H1 (cell line): ENCODE data around the gene UCHL1. TPM values are rescaled to one million over a fixed set of nuclear protein-coding genes. Genes with fewer than 3 reads are reported as not detected.
A peak's percentile ranks its signal among the peaks of the same experiment; 100 is the strongest.

Source experiments
- CTCF ChIA-PET: fragments of 300-600 bp; sonication (Branson Sonifier 250); formaldehyde crosslinking; loops from one replicate; lab custom pipeline; 2021; ENCODE audit not compliant: partially characterized antibody; lab: Charles Lee
- POLR2A ChIA-PET: fragments of 300-600 bp; sonication (Branson Sonifier 250); formaldehyde crosslinking; loops from one replicate; lab custom pipeline; 2021; ENCODE audit warnings: inconsistent platforms; ENCODE audit not compliant: partially characterized antibody; lab: Charles Lee
- DNase-seq, 2 experiments: peaks; one replicate each; pipeline versions ENCODE4 v3.0.0 to v3.0.0-alpha.2; 2010 to 2022; ENCODE audit warnings: low spot score in 2 of 2, low read depth in 1 of 2, mixed read lengths in 1 of 2
- FAIRE-seq: peaks from 2 replicates; lab custom pipeline; 2011; peaks lifted over from hg19 to GRCh38; lab: Jason Lieb, UNC
- H2AFZ ChIP-seq: 2 replicates; pipeline ENCODE4 v1.8.1; 2012; ENCODE audit warnings: low read length, inconsistent platforms
- H2AK5ac ChIP-seq: 2 replicates; pipeline ENCODE4 v1.6.1; 2013; ENCODE audit warnings: low read depth, low read length
- H2BK120ac ChIP-seq: replicated peaks from 2 replicates; pipeline ENCODE3; 2013; ENCODE audit warnings: low read depth, low read length, inconsistent platforms
- H2BK12ac ChIP-seq: 2 replicates; pipeline ENCODE4 v1.6.1; 2013; ENCODE audit warnings: low read depth, low read length
- H2BK15ac ChIP-seq: 2 replicates; pipeline ENCODE4 v1.6.1; 2013; ENCODE audit warnings: low read length
- H2BK20ac ChIP-seq: 2 replicates; pipeline ENCODE4 v1.6.1; 2013; ENCODE audit warnings: low read length
- H2BK5ac ChIP-seq: 2 replicates; pipeline ENCODE4 v1.6.1; 2013; ENCODE audit warnings: low read depth, low read length
- H3K14ac ChIP-seq: 2 replicates; pipeline ENCODE4 v1.6.1; 2013; ENCODE audit warnings: inconsistent platforms; ENCODE audit not compliant: insufficient read length
- H3K18ac ChIP-seq: 2 replicates; pipeline ENCODE4 v1.6.1; 2013; ENCODE audit warnings: low read length; ENCODE audit errors: extremely low read depth
- H3K23ac ChIP-seq: 2 replicates; pipeline ENCODE4 v1.6.1; 2013; ENCODE audit warnings: inconsistent platforms; ENCODE audit not compliant: insufficient read length
- H3K23me2 ChIP-seq: 2 replicates; pipeline ENCODE4 v1.6.1; 2013; ENCODE audit warnings: low read depth, low read length
- H3K27ac ChIP-seq: 2 replicates; pipeline ENCODE4 v1.6.1; 2011; ENCODE audit warnings: low read depth, low read length, inconsistent platforms
- H3K27me3 ChIP-seq, 4 experiments: replicated peaks in 1 of 4; 1 replicate in 1 of 4; 2 replicates in 3 of 4; pipeline versions ENCODE4 v1.6.1 to v1.8.1; 2011 to 2013; ENCODE audit warnings: low read length in 3 of 4, mild to moderate bottlenecking in 3 of 4, inconsistent platforms in 2 of 4, mixed read lengths in 2 of 4, moderate library complexity in 1 of 4; ENCODE audit not compliant: control insufficient read depth in 3 of 4, insufficient read depth in 3 of 4; ENCODE audit errors: extremely low read depth in 1 of 4
- H3K36me3 ChIP-seq, 4 experiments: 2 replicates each; pipeline versions ENCODE4 v1.6.1 to v1.8.1; 2011 to 2013; ENCODE audit warnings: mild to moderate bottlenecking in 4 of 4, low read length in 3 of 4, moderate library complexity in 2 of 4, control low read depth in 1 of 4, inconsistent platforms in 1 of 4; ENCODE audit not compliant: insufficient read depth in 4 of 4, control insufficient read depth in 2 of 4
- H3K4ac ChIP-seq: replicated peaks from 2 replicates; pipeline ENCODE3; 2013; ENCODE audit warnings: low read length, low read depth, mixed read lengths, inconsistent platforms; ENCODE audit not compliant: insufficient read length
- H3K4me1 ChIP-seq, 4 experiments: replicated peaks in 1 of 4; 1 replicate in 1 of 4; 2 replicates in 3 of 4; pipeline versions ENCODE4 v1.6.1 to v1.8.1; 2011 to 2013; ENCODE audit warnings: low read length in 3 of 4, inconsistent platforms in 2 of 4, mixed read lengths in 1 of 4; ENCODE audit not compliant: insufficient read depth in 4 of 4, control insufficient read depth in 3 of 4
- H3K4me2 ChIP-seq, 2 experiments: 2 replicates each; pipeline versions ENCODE4 v1.6.1 to v1.8.1; 2011 to 2013; ENCODE audit warnings: low read depth in 2 of 2, low read length in 2 of 2, control low read depth in 1 of 2, inconsistent platforms in 1 of 2, mild to moderate bottlenecking in 1 of 2; ENCODE audit not compliant: insufficient read depth in 1 of 2
- H3K4me3 ChIP-seq, 4 experiments: fragments of 200-600, 300-600 bp in 1 of 4; sonication (generic), shearing (Covaris generic), sonication (Bioruptor Twin) in 1 of 4; 2 replicates each; pipeline versions ENCODE4 v1.5.1 to v1.8.1; 2011 to 2016; ENCODE audit warnings: low read length in 4 of 4, low read depth in 3 of 4, control low read depth in 2 of 4, inconsistent platforms in 2 of 4, mild to moderate bottlenecking in 2 of 4, mixed read lengths in 1 of 4, moderate library complexity in 1 of 4; ENCODE audit not compliant: insufficient read depth in 2 of 4; ENCODE audit errors: extremely low read depth in 1 of 4
- H3K56ac ChIP-seq: replicated peaks from 2 replicates; pipeline ENCODE3; 2013; ENCODE audit warnings: low read depth, mild to moderate bottlenecking, mixed read lengths, low read length, inconsistent platforms; ENCODE audit not compliant: insufficient read length
- H3K79me1 ChIP-seq: 2 replicates; pipeline ENCODE4 v1.6.1; 2013; ENCODE audit warnings: low read depth, low read length, control low read depth
- H3K79me2 ChIP-seq, 2 experiments: 2 replicates each; pipeline versions ENCODE4 v1.6.1 to v1.8.1; 2012 to 2013; ENCODE audit warnings: low read length in 2 of 2, mild to moderate bottlenecking in 2 of 2, inconsistent platforms in 1 of 2; ENCODE audit not compliant: insufficient read depth in 2 of 2, control insufficient read depth in 1 of 2
- H3K9ac ChIP-seq, 4 experiments: replicated peaks in 1 of 4; 1 replicate in 1 of 4; 2 replicates in 3 of 4; pipeline versions ENCODE4 v1.6.1 to v1.8.1; 2011 to 2013; ENCODE audit warnings: low read depth in 3 of 4, low read length in 3 of 4, control low read depth in 2 of 4, mild to moderate bottlenecking in 2 of 4, moderate library complexity in 2 of 4, inconsistent platforms in 1 of 4; ENCODE audit errors: extremely low read depth in 1 of 4
- H3K9me3 ChIP-seq, 2 experiments: 2 replicates each; pipeline versions ENCODE4 v1.6.1 to v1.8.1; 2012 to 2013; ENCODE audit warnings: mild to moderate bottlenecking in 2 of 2, moderate library complexity in 2 of 2, control low read depth in 1 of 2, inconsistent platforms in 1 of 2, low read depth in 1 of 2, low read length in 1 of 2, mixed read lengths in 1 of 2; ENCODE audit not compliant: insufficient read depth in 2 of 2
- H4K20me1 ChIP-seq, 2 experiments: replicated peaks in 1 of 2; 2 replicates each; pipeline versions ENCODE3 to v1.8.1; 2011 to 2013; ENCODE audit warnings: inconsistent platforms in 2 of 2, low read length in 2 of 2, mild to moderate bottlenecking in 1 of 2; ENCODE audit not compliant: insufficient read depth in 2 of 2, control insufficient read depth in 1 of 2
- H4K5ac ChIP-seq: 2 replicates; pipeline ENCODE4 v1.6.1; 2013; ENCODE audit warnings: low read length, low read depth, mixed read lengths, inconsistent platforms; ENCODE audit not compliant: insufficient read length
- H4K8ac ChIP-seq: 2 replicates; pipeline ENCODE4 v1.8.0; 2013; ENCODE audit warnings: mild to moderate bottlenecking, moderate library complexity, low read length, inconsistent platforms; ENCODE audit not compliant: insufficient read depth; ENCODE audit errors: extremely low read depth
- H4K91ac ChIP-seq: replicated peaks from 2 replicates; pipeline ENCODE3; 2013; ENCODE audit warnings: low read length, mixed read lengths, inconsistent platforms; ENCODE audit not compliant: insufficient read length
- GTF2F1 ChIP-seq: IDR thresholded peaks from 2 replicates; pipeline ENCODE4 v1.6.1; 2012; ENCODE audit warnings: low read depth, low read length, improper control_type of control experiment, borderline replicate concordance
- POLR2A ChIP-seq, 2 experiments: IDR thresholded peaks; 1 replicate in 1 of 2; 2 replicates in 1 of 2; pipeline ENCODE4 v1.6.1; 2011; ENCODE audit warnings: low read depth in 2 of 2, low read length in 2 of 2, mild to moderate bottlenecking in 2 of 2; ENCODE audit errors: control extremely low read depth in 1 of 2
- POLR2AphosphoS5 ChIP-seq: IDR thresholded peaks from 2 replicates; pipeline ENCODE4 v1.6.1; 2011; ENCODE audit warnings: low read depth, low read length
- SAP30 ChIP-seq: fragments of 300-600 bp; sonication (generic); IDR thresholded peaks from 2 replicates; pipeline ENCODE4 v1.7.1; 2012; ENCODE audit warnings: low read length, moderate library complexity, mild to moderate bottlenecking, inconsistent platforms; ENCODE audit not compliant: insufficient read depth, insufficient replicate concordance
- SP4 ChIP-seq: IDR thresholded peaks from 2 replicates; pipeline ENCODE4 v1.6.1; 2012; ENCODE audit warnings: low read length, inconsistent platforms
- TCF12 ChIP-seq: IDR thresholded peaks from 2 replicates; pipeline ENCODE4 v1.6.1; 2011; ENCODE audit warnings: low read depth, mild to moderate bottlenecking, low read length
- whole genome bisulfite sequencing, 2 experiments: shearing (Covaris generic) in 1 of 2; methylation state at CpG; one replicate each; pipeline versions ENCODE4 v1.1.6 to v1.1.7; 2013 to 2015; ENCODE audit warnings: low lambda C conversion rate in 2 of 2, mixed read lengths in 2 of 2, inconsistent platforms in 1 of 2, low coverage in 1 of 2, missing lambda C conversion rate in 1 of 2; ENCODE audit not compliant: insufficient replicate concordance in 2 of 2, insufficient coverage in 1 of 2, insufficient read length in 1 of 2; ENCODE audit errors: extremely low coverage in 1 of 2, missing lambda C conversion rate in 1 of 2; 5-methylcytosine and 5-hydroxymethylcytosine counted together
- polyA plus RNA-seq, 7 experiments: library from polyadenylated mRNA; depleted of rRNA in 3 of 7; stranded (reverse) in 5 of 7; unstranded in 2 of 7; fragments of >200 nt in 5 of 7; fragments of 200-250 nt in 2 of 7; gene quantifications; 1 replicate in 5 of 7; 2 replicates in 1 of 7; 4 replicates in 1 of 7; pipeline versions ENCODE4 v1.2.1 to v1.2.3, GENCODE V29; 2011 to 2013; ENCODE audit warnings: missing spikeins in 2 of 7, mixed read lengths in 2 of 7
- total RNA-seq: library from RNA; stranded (reverse); fragmentation: NEBNext Ultra II Directional; extraction: Animal tissue kit (Norgen Biotek cat#: 25700); gene quantifications from 2 replicates; pipeline ENCODE4 v1.2.1, GENCODE V29; 2021
- TF ChIP-seq, protein P1 (sequence below): IDR thresholded peaks from 2 replicates; pipeline ENCODE4 v1.6.1; 2012; ENCODE audit warnings: low read length, inconsistent platforms

Gene UCHL1
- total and polyA plus RNA-seq, 2 of the 8 experiments (the other 6 are each of a cell fraction or from before 2014, with no cell fraction given): 781 to 1,717 TPM

DNA sequence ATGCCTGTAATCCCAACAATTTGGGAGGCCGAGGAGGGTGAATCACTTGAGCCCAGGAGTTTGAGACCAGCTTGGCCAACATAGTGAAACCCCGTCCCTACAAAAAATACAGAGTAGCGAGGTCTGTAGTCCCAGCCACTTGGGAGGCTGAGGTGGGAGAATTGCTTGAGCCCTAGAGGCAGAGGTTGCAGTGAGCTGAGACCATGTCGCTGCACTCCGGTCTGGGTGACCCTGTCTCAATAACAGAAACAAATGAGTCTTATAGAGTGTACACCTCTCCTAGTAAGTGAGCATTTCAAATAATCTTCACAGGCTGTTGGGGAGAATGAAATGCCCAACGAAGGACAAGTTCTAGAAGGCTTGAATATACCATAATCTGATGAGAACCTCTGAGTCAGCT, 5.5 kb downstream of the UCHL1 start:
- H4K91ac ChIP-seq: no peak overlapping the region
- H3K9me3 ChIP-seq: no peaks in the 10 kb centered on the region
- no peaks in the 10 kb centered on the region for H3K27me3 ChIP-seq
- no peak overlapping the region for H3K56ac ChIP-seq
- DNase-seq (no peak), FAIRE-seq (no peak)
- H2BK120ac ChIP-seq: no peak overlapping the region
- no peak overlapping the region for H2BK12ac ChIP-seq
- POLR2A ChIA-PET: interaction anchor here (0.6 to 2.3 kb wide), 7 partner anchors 14 to 376 kb away, joined by 3 to 6 read pairs (median 3); no protein-coding TSS in a partner anchor
- no peak overlapping the region for H2AFZ ChIP-seq
- H3K9ac ChIP-seq: no peak overlapping the region
- peaks cover 3% of the 10 kb centered on the region for H3K79me1 ChIP-seq
- H3K36me3 ChIP-seq: peaks cover 60 to 91% (median 83%) of the 10 kb centered on the region in 4 experiments
- peaks cover 9% of the 10 kb centered on the region for H3K23me2 ChIP-seq
- H4K5ac ChIP-seq: no peak overlapping the region
- no peak overlapping the region for H2BK20ac ChIP-seq
- no peak overlapping the region for H3K23ac ChIP-seq
- H3K4me2 ChIP-seq: no peak overlapping the region
- H3K4me3 ChIP-seq: no peak overlapping the region
- CTCF ChIA-PET: interaction anchor here (0.6 kb wide), 2 partner anchors 416 to 1453 kb away, joined by 3 read pairs; no protein-coding TSS in a partner anchor
- 95% methylated on average over 6 of the region's 6 CpGs; no CpG with 5 or more reads in 1 of the 2 experiments for WGBS, 2 experiments
- no peak overlapping the region for H3K4ac ChIP-seq
- H2AK5ac ChIP-seq: no peak overlapping the region
- peaks cover 0 to 37% of the 10 kb centered on the region in 2 experiments; a peak in 2 of 4 replicates for H3K79me2 ChIP-seq
- peak in 1 of 2 experiments; percentile 24; a peak in 1 of 3 replicates for TF ChIP-seq POLR2A (IDR thresholded peaks at IDR 0.05; ENCODE audit: control extremely low read depth in 1 of 2, low read depth in 2 of 2, low read length in 2 of 2)
- TF ChIP-seq, protein P1, sequence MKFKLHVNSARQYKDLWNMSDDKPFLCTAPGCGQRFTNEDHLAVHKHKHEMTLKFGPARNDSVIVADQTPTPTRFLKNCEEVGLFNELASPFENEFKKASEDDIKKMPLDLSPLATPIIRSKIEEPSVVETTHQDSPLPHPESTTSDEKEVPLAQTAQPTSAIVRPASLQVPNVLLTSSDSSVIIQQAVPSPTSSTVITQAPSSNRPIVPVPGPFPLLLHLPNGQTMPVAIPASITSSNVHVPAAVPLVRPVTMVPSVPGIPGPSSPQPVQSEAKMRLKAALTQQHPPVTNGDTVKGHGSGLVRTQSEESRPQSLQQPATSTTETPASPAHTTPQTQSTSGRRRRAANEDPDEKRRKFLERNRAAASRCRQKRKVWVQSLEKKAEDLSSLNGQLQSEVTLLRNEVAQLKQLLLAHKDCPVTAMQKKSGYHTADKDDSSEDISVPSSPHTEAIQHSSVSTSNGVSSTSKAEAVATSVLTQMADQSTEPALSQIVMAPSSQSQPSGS: no peak
- TF ChIP-seq POLR2AphosphoS5: 0 out of 2 replicates have a peak, but pooled peaks have one; percentile 9
- no peak for TF ChIP-seq GTF2F1
- no peak for TF ChIP-seq SP4
- no peak for TF ChIP-seq TCF12
- no peak for TF ChIP-seq SAP30
- TF ChIP-seq, all 59 proteins: peak for 2
- Histone ChIP-seq H4K8ac (no peak overlapping the region), H3K14ac (no peak overlapping the region), H4K20me1 (peaks cover 10% of the 10 kb centered on the region in 2 experiments), H3K4me1 (peaks cover 0 to 8% (median 4%) of the 10 kb centered on the region in 4 experiments; a peak in 4 of 7 replicates), H3K27ac (no peak overlapping the region), H3K18ac (no peak overlapping the region), H2BK5ac (no peak overlapping the region), H2BK15ac (no peak overlapping the region)
